Fibroblast of skin of left biceps (primary cell): Measurements from ENCODE around the gene HELZ.

ENCODE experiments used
- DNase-seq, 2 experiments: peaks; one replicate each; pipeline ENCODE4 v3.0.0-alpha.2; 2013; ENCODE audit warnings: low read depth in 2 of 2

The HELZ gene

DNA sequence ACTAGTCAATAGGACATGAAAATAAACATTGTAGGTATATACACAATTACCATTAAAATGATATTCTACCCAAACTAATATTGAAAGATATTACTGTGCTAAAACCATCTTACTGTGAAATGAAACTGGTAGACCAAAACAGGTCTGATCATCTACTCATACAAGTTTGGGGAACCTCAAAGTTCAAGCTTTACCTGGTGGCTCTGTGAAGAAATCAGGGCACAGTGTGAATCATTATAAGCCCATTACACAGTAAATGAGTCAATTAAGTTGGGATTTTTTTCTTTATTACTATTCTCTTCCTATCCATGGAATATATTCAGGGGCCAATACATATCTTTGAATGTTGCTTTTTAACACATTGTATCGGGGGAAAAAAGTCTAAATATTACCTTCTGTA lies 57.1 kb downstream of the HELZ start:
- DNase-seq: no peak

DNA sequence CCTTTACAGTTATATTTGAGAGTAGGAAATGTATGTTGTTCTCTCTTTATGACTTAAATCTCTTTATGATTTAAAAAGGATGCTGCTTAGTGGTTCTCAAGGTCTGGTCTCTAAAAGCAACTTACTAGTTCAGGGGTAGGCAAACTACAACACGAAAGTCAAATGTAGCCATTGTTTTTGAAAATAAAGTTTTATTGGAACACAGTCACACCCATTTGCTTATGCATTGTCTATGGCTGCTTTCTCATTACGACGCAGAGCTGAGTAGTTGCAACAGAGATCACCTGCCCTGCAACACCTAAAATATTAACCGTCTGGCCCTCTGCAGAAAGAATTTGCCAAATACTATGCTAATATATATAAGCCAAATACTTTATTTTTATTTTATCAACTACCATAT lies 58.2 kb downstream of the HELZ start:
- no peak for DNase-seq

DNA sequence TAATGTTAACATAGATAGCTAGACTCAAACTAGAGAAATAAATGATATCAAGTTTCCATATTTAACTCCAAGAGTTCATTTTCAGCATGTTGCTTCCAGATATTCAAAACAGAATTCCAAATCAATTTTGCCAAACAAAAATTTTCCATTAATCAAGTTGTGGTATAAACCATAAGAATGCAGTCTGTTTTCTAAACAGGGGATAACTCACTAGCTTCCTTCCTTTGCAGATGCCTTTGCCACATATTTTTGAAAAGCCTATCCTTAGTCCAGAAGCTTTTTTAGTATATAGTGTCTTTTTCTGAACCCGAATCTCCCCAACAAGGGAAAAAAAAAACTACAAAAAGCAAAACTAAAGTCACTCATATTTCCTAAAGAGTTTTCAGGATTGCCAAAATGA lies 61.5 kb downstream of the HELZ start:
- DNase-seq: peak in 1 of 2 experiments; percentile 3

DNA sequence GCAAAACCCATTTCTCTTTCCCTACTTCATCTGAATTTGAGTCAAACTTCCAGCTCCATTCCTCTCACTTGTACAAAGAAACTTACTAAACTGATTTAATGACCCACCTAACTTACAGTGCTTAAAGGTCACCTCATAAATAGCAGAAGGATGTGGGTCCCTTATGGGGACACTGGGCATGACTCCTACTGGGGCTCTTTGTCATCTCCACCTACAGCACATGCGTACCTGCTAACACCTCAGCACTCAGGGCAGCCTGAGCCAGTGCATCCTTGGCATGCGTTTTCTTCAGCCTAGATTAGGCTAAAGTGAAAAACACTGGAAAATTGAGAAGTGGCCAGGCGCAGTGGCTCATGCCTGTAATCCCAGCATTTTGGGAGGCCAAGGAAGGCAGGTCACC lies 63.2 kb downstream of the HELZ start:
- no peak for DNase-seq

DNA sequence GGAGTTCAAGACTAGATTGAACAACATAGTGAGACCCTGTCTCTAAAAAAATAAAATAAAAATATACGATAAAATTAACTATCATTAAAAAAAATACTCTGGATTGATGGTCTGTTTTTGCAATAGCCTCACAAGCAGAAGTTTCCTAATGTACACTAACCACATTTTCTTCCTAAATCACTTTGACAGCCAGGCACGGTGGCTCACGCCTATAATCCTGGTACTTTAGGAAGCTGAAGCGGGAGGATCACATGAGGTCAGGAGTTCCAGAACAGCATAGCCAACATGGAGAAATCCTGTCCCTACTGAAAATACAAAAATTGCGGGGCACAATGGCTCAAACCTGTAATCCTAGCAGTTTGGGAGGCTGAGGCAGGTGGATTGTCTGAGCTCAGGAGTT lies 64.7 kb downstream of the HELZ start:
- no peak for DNase-seq

DNA sequence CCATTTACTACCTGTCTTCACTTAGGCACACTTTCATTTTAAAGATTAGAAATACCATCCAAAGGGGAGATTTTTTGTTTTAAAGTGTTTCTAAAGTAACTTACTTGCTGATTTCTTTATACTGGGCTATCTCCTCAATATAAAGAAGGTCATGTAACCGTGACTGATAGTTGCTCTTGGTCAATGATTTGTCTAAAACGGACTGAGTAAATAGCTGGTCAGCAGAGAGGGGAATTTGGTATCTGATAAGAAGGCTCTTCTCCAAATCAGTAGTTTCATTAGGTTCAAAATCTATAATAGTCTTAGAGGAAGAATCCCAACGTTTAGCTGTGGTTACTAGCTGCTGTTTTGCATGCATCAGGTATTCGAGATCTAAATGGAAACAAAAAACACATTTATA lies 66.4 kb downstream of the HELZ start:
- DNase-seq: no peak

DNA sequence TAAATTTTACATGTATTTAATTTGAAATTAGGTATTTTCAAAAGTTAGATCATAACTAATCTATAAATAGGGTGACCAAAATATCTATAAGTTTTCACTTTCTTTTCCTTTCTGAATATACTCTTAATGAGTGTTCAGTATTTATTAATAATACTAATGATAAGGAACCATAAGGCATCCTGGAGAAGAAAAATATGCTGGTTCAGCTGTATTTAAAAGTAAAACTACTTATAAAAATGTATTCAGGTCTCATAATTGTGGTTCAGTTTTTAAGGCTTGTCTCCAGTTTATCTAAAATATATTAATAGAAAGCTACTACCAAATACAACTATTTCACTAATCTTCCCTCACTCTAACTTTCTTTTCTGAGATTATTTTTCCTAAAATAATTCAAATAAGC lies 67.3 kb downstream of the HELZ start:
- no peak for DNase-seq

DNA sequence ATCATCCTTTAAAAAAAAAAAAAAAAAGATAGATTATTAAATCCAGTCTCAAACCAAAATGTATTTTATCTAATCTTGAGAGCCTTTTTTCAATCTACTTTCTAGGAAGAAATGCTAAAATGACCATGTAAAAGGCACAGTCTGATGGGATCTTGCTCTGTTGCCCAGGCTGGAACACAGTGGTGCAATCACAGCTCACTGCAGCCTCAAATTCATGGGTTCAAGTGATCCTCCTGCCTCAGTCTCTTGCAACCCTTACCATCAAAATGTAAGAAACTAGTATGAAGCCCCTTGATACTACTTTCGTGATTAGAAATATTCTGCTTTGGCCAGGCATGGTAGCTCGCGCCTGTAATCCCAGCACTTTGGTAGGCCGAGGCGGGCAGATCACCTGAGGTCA lies 70.8 kb downstream of the HELZ start:
- DNase-seq: no peak

DNA sequence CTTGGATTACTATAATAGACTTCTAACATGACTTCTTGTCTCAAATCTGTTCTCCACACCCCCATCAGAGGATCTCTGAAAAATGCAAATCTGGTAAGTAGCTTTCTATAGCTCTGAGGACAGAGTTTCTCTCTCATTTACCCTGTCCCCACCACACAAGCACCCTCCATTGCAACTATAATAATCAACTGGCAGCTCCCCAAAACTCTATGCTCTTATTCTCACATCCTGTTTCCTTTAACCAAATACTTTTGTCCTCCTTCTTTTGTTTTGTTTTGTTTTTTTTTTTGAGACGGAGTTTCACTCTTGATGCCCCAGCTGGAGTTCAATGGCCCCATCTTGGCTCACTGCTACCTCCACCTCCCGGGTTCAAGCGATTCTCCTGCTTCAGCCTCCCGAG lies 73.4 kb downstream of the HELZ start:
- no peak for DNase-seq

DNA sequence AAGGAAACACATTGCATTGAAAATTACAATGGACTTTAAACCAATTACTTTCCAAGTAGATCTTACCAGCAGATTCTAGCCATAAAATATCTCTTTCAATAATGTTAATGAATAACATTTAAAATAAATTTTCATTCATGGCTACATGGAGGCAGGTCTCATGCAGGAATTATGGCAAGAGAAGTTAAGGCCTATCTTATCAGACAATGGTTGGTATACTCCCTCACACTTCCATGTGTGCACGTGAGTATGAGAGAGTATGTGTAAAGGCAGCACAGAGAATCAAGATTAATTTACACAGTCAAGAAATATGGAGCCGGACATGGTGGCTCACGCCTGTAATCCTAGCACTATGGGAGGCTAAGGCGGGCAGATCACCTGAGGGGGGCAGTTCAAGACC lies 76.5 kb downstream of the HELZ start:
- no peak for DNase-seq

DNA sequence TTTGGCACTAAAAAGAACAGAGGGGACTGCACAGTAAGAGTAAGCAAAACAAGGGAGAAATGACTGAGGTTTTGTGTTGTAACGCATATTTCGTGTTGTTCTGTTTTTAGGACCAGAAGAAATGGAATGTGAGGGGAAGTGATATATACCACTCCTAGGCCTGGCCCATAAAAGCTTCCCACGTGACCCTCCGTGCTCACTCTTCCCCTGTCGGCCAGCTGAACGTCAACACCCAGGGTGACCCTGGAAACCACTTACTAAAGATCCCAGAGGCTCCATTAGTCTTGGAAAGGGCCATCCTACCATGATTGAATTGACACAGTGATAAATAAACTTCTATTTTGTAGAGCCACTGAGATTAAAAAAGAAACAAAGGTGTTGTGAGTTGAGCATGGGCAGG lies 79.8 kb downstream of the HELZ start:
- no peak for DNase-seq

DNA sequence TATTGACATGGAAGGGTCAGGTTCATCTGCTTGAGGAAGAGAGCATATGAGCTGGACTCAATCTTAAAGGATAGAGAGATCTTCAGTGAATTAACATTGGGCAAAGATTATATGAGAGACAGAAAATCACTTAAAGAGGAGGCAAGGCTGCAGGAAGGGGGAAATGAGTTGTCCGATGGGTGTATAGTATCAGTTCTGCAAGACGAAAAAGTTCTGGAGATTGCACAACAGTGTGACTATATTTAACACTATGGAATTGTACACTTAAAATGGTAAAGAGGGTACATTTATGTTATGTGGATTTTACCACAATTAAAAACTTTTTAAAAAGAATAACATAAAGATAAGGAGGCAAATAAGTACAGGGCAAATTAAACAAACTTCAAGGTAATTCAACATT lies 80.7 kb downstream of the HELZ start:
- DNase-seq: no peak

DNA sequence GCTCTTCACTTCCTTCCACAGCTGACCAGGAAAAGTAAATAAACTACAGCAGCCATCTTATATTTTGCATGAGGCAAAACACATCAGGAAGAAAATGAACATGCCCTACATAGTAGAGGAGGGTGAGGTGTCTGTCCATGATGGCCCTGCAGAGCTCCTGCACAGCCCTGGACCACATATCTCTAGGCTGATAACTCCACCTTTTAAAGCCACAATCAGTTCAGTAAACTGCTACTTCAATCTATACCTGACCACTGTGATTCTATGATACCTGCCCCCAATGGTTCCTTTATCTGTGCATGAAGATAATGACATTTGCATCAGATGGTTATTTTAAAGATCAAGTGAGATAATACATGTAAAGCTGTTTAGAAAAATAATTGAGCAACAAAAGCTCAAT lies 82.2 kb downstream of the HELZ start:
- no peak for DNase-seq

DNA sequence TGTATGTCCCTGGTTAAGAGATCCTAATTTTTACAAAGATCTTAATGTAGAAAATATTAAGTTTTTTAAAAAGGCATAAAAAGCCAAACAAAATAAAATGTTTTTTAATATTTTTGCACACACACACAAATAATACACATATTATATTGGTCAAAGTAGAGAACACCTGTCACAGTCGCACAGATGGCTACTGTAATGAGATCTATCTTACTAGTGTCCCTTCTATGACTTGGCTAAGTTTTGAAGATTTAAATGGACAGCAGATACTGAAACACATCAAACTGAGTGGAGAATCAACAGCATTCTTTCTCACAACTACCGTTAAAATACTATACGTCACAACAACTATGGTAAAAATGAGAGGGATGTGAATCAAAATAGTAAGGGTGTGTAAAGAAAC lies 83.4 kb downstream of the HELZ start:
- no peak for DNase-seq

DNA sequence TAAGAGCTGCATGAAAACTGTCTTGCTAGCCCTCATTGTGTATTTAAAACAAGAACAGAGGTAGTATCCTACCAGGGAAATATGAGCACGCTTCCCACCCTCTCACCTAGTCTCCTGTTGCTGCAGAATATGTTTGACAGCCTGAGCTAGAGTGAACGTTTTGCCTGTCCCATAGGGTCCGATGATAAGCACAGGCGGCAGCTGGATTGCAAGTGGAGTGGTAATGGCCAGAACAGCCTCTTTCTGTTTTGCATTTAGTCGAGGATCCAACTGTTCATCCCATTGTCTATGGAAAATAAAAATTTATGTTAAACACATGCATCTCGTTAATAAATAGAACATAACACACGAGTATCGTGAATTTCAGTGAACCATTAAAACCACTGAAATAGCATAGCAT lies 84.2 kb downstream of the HELZ start:
- DNase-seq: no peak

DNA sequence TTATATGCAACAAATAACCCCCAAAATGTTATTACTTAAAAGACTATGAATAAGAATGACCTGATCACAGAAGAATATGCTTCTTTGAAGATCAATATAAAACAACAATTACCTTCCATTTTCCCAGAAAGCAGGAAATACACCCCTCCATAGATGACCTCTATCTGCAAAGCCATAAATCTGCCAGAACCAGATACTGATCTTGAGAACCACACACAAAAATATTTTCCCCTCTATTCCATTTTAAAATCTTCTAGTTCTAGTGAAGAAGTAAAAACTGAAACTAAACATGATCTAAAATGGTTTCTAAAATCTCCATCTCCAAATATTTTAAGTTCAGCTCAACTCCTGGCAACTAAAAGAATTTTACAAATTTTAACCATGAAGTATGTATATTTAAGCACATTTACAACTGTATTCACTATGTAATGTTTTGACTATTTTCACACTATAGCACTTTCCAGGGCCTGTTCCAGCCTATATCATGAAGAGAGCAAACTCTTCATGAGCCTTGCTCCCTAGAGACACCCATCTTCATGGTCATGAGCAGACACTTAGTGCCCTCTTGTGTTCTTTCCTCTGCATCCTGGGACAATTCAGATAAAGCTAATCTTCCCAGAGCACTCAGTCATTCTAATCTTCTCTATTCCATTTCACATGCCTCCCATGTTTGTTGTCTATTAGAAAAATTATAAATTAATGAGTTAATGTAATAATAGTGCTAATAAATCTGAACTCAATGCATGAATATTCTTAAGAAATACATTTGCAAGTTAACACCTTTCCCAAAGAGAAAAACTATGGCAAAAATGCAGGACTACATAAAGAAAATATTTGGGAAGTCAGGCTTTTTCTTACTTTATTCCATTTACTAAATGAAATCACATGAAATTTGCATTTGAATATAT lies 87.0 kb downstream of the HELZ start:
- DNase-seq: no peak

DNA sequence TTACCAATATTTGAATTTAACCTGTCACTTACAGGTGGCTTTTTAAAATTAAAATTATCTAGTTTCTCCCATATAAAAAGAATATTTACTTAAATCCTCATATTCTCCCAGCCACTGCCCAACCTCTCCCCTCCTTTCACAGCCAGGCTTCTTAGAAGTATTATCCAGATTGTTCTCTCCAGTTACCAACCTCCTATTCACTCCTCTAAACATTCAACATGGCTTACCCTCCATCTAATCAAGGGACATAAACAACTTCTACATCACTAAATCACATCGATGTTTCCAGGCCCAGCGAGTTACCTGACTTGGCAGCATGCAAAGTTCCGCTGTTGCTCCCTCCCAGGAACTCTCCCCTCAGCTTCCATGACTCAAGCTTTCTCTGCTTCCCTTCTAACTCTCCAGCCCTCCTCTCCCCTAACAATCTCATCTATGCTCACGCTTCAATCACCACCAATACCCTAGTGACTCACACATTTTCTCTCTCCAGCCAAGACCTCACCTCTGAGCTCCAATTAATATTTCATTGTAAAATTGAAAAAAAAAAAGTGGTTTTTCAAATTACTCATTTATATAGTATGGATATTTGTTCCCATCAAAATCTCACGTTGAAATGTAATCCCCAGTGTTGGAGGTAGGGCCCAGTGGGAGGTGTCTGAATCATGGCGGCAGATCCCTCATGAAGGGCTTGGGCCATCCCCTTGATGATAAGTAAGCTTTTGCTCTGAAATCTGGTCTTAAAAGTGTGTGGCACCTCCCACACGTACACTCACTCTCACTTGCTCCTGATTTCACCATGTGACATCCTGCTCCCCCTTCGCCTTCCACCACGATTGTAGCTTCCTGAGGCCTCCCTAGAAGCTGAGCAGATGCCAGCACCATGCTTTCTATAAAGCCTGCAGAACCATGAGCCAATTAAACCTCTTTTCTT lies 88.5 kb downstream of the HELZ start:
- no peak for DNase-seq

DNA sequence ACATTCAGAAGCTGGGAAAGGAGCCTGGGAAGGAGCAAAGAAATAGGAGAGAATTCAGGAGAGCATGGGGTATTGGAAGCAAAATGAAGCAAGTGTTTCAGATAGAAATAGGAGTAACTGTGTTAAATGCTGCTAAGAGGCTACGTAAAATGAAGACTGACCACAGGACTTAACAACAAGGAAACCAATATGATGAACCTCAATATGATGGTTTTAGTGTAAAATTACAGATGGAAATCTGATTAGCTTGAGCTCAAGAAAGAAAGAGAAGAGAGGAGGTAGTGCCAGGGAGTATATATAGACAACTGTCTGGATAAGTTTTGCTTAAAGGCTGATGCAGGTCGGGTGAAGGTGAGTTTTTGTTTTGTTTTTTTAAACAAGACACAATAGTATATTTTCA lies 92.2 kb downstream of the HELZ start:
- no peak for DNase-seq

DNA sequence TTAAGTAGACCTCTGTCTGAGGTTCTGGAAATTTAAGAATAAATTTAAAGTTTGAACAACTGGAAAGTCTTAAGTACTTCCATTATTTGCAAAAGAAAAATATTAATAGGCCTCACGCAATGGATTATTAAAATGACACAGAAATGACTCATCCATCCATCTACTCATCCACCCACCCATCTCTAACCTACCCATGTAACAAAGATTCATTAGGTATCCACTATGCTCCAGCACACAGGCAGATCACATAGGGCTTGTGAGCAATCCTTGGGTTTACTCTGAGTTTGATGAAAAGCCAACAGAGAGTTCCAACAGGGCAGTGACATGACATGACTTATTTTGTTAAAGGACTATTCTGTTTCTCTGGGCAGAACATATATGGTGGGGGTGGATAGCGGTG lies 93.3 kb downstream of the HELZ start:
- no peak for DNase-seq

DNA sequence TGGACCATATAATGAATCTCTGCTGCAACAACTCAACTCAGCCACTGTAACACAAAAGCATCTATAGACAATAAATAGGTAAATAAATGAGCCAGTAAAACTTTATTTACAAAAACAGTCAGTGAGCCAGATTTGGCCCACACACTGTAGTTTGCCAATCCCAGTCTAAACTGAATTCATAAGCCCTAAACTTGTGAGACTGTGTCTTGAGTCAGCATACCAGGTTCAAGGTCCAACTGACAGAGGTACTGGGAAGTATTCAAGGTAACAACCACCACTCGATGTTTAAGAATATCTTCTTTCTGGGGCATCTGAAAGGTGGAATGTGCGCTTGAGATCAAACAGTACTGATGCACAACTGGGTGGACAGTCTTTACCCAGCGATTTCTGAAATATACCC lies 94.2 kb downstream of the HELZ start:
- no peak for DNase-seq

DNA sequence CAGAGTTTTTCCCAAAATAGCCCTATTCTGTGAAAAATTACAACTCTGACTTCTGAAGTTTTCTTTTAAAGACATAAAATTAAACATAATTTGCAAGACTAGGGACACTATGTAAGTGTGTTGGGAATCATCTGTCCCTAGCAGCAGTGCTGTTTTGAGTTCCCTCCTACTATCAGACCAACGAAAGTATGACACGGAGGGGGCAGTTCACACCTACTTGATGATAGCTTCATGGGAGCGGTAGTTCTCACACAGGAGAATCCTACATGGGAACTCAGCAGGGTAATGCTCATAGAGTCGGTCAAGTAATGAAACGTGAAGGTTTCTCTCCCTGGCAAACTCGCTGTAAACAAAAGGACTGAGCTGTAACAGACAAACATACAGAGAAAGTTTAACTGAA lies 96.6 kb downstream of the HELZ start:
- DNase-seq: no peak

DNA sequence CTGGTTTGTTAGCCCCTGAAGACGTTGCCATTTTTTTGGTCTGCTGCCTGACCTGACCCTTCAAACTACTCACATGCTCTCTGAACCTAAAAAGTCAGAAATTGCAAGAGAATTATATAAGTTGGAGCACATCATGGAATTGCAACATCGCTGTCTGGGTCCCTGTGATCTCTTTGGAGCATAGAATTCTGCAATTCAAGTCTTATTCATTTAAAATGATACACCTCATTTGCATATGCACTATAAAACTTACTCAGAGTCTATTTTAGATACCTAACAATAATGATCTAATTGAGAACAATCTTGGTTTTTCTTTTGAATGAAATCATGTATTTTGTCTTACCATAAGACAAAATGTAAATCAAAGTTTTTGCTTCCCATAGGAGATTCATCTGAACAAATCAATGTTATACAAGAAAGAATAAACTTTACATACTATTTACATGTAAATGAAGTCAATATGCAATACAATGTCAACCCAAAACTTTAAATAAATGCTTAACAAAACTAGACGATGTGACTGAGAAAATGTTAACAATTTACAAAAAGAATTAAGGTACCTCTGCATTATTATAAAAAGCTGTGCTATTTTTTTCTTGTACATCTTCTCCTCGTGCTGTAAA lies 99.7 kb downstream of the HELZ start:
- no peak for DNase-seq

DNA sequence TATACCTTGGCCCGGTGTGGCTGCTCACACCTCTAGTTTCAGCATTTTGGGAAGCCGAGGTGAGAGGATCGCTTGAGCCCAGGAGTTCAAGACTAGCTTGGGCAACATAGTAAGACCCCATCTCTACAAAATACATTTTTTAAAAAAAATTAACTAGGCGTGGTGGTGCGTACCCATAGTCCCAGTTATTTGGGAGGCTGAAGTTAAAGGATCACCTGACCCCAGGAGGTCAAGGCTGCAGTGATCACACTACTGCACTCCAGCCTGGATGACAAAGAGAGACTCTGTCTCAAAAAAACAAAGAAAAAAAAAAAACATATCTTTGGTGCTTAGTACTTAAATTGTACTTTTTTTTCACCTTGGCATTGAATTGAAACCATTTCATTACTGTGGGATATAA lies 101.7 kb downstream of the HELZ start:
- DNase-seq: no peak
